ENCODE results near the gene TAGLN.

The TAGLN gene

DNA sequence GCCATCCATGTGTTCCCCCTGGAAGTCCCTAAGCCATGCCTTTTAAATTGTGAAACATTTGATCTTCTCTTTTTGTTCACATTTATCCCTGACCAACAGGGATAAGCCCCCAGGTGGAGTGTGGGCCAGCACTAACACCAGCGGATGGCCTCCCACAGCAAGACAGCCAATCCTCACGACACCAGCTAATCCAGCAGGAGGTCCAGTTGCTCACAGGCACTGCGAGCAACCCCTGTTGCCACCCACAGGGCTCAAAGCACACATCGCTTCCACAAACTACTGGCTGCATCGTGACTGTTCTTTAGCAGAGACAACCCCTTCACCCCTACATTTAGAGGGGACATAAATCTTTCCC lies 30.7 kb downstream of the TAGLN start:
- in situ Hi-C loops (cut with MboI; ENCODE audit: low sequenced_read_pairs) = no loop called here

GRCh38 chr11:117230286-117230961 lies 31.3 kb downstream of the TAGLN start:
- in situ Hi-C loops (cut with MboI; ENCODE audit: low sequenced_read_pairs) = no loop called here

DNA sequence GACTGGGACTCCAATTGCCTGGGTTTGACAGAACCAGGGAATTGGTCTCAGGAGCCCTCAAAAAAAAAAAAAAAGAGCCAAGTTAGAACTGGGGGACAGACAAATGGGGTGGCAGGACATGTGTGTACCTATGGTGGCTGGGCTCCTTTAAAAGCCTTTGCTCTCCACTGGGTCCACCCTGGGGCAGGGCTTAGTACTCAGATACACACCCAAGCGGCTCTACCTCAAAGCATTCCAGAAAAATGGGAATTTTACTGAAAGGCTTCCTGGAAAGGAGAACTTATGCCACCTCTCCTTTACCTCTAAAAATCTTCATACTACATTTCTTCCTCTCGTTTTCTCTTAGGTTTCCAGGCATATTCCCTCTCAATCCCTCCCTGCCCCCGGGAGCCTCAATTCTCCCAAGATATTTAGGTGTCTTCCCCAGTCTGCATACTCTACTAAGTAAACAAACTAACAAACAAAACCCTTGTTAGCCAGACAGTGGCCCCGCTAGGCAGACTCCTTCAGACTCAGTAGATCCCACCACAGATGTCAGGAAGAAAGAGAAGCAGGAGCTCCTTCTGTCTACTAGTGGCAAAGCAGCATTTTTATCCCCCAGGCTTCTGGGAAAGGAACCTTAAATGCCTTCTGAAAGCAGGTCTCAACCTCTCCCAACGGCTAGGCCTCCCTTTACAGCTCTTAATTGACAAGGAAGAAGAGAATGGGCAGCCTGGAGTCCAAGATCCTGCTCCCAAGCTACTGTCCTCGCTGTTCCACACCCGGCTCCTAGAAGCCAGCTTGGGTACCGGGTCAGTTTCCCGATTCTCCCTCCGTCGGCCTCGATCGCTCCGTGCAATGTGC lies 32.0 kb downstream of the TAGLN start:
- in situ Hi-C loops (cut with MboI; ENCODE audit: low sequenced_read_pairs) = no loop called here

- in situ Hi-C loops (cut with MboI; ENCODE audit: low sequenced_read_pairs) = no loop called here
Measured at GRCh38 chr11:117231842-117232091, 32.6 kb downstream of the TAGLN start, which contains the start of gene PCSK7. TSS of gene PCSK7 (minus strand) at chr11:117232073. CDS start at chr11:117229844, 2,229 bp downstream.

DNA sequence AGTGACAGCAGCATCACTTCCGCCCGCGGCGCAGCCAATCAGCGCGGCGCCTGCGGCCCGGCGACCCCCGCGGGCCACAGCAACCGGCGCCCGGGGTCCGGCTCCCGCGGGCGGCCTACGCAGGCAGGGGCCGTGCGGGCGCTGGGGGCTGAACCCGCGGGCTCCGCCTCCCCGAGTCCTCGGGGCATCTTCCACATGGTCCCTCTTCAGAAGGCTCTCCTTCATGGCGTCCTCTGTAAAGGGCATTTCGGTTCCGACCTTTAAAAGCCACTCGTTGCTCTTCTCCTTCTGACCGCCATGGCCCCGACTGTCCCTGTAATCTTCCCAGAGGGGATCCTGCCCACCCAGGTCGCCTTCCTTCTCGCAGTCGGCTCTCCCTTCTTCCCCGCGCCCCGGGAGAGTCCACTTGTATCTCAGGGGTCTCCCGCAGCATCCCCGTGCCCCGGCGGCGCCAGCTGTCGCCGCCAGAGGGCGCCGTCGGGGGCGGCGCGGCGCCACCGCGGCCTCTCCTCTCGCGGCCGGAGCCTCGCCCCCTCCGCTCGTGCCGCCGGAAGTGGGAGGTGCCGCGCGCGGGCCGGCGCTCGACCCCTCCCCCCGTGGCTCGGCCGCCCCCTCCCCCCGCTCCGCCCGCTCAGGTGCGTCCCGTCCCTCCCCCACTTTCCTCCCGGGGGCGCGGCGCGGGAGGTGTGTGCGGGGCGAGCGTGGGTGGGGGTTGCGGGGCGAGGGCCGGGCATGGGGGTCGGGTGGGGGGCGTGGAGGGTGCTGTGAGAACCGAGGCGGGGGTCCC lies 33.1 kb downstream of the TAGLN start, which contains the start of gene RNF214:
TSS of gene RNF214 (plus strand) at position 580 of the 787 bp plus-strand sequence. CDS start 1,602 bp downstream, outside the sequence.
- in situ Hi-C loops (cut with MboI; ENCODE audit: low sequenced_read_pairs) = no loop called here

- in situ Hi-C loops (cut with MboI; ENCODE audit: low sequenced_read_pairs) = no loop called here
Measured at GRCh38 chr11:117232911-117233409, 33.8 kb downstream of the TAGLN start.

DNA sequence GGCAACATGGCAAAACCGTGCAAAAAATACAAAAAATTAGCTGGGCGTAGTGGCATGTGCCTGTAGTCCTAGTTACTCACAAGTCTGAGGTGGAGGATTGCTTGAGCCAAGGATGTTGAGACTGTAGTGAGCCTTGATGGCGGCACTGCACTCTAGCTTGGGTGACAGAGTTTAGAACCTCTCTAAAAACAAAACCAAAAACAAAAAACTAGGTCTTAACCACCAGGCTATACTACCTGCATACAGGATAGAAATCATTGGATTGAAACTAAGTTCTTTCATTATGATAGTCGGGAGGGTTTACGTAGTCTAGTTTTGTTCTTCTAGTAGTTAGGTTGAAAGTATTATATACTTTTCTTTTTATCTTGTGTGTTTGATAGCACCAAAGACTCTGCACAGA lies 39.1 kb downstream of the TAGLN start:
- in situ Hi-C loops (cut with MboI; ENCODE audit: low sequenced_read_pairs) = no loop called here

DNA sequence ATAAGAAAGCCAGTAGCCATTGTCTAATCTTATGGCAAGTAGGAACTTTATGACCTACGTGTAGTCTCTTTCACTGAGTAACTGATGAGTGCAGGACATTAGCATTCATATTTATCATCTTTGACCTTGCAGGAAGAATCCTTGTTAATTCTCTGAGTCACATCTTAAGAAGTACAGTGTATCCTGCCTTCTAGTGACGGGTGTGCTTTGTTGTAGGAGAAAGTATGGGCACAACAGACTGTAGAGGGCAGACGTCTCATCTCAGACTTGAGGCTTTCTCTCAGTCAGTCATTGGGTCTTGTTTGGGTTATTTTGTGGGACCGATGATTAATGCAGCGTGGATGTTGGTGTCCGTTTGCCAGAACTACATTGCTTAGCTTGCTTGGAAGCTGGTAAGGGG lies 40.1 kb downstream of the TAGLN start:
- in situ Hi-C loops (cut with MboI; ENCODE audit: low sequenced_read_pairs) = no loop called here

- in situ Hi-C loops (cut with MboI; ENCODE audit: low sequenced_read_pairs) = no loop called here
Measured at GRCh38 chr11:117248341-117248740, 49.2 kb downstream of the TAGLN start.

DNA sequence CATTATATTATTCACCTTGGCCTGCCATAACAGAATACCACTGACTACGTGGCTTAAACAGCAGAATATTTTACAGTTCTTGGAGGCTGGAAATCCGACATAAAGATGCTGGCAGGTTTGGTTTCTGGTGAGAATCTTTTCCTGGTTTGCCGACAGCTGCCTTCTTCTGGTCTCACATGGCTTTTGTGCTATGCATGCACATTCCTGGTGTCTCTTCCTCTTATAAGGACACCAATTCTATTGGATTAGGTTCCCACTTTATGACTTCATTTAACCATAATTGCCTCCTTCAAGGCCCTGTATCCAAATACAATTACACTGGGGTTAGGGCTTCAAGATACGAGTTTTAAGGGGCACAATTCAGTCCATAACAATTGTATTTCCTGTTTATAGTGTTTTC lies 50.4 kb downstream of the TAGLN start:
- in situ Hi-C loops (cut with MboI; ENCODE audit: low sequenced_read_pairs) = no loop called here

- in situ Hi-C loops (cut with MboI; ENCODE audit: low sequenced_read_pairs) = no loop called here
Measured at GRCh38 chr11:117251506-117251905, 52.3 kb downstream of the TAGLN start.

DNA sequence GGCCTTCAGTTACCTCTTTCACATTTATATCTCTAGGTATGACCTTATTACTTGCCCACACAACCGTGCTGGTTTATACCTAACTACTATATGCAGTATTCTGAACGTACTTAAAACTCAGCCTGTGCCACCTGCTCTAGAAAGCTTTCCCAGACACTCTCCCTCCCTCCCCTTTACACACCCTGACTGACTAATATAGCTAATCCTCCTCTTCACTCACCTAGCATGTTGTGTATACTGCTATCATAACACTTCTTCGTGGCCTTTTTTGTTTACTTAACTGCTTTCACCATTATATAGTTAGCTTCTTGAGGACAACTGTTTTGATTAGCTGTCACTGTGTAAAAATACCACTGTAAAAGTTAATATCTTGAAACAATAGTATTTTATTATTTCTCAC lies 56.8 kb downstream of the TAGLN start:
- in situ Hi-C loops (cut with MboI; ENCODE audit: low sequenced_read_pairs) = no loop called here

DNA sequence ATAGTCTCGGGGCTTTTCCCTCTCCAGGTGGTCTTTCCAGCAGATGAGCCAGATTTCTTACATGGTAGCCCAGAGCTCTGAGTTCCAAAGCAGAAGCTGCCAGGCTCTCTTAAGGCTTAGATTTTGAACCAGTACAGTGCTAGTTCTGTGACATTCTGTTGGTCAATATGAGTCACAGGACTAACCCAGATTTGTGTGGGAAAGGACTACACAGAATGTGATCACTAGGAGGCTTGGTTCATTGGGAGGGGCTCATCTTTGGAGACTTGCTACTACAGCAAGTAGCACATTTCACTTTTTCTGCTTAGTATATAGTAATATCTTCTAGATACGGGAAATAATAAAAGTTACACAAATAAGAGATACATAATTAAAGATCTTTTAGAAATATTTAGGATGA lies 57.4 kb downstream of the TAGLN start:
- in situ Hi-C loops (cut with MboI; ENCODE audit: low sequenced_read_pairs) = no loop called here

Data from HL-60/S4 treated with retinoic acid at 250 ng/mL for 4 days and 3 days (cell line).